GM23338 (cell line): ENCODE measurements around the gene GLDC. TPM values are rescaled to one million over a fixed set of nuclear protein-coding genes. Genes with fewer than 3 reads are reported as not detected.

Source experiments
- ATAC-seq: fragments of 200-7000 bp; cut with Tn5 transposase; 3 replicates; pipeline ENCODE4 v1.9.1; 2020
- DNase-seq: peaks from one replicate; pipeline ENCODE4 v3.0.0-alpha.2; 2015; ENCODE audit warnings: low spot score
- H2AFZ ChIP-seq: fragments of 200-600 bp; sonication (generic); 2 replicates; pipeline ENCODE4 v1.8.0; 2016; ENCODE audit warnings: antibody characterized with exemption, mild to moderate bottlenecking, moderate library complexity
- H3F3A ChIP-seq: fragments of 200-600 bp; sonication (generic); replicated peaks from 2 replicates; pipeline ENCODE4 v1.8.0; 2017; ENCODE audit warnings: antibody characterized with exemption, mixed run types, low read depth
- H3K27ac ChIP-seq: fragments of 200-600 bp; sonication (generic); 2 replicates; pipeline ENCODE4 v1.6.1; 2016; ENCODE audit warnings: low read depth
- H3K27me3 ChIP-seq: fragments of 200-600 bp; sonication (generic); 2 replicates; pipeline ENCODE4 v1.8.0; 2016; ENCODE audit warnings: mild to moderate bottlenecking, mixed run types, moderate library complexity; ENCODE audit not compliant: insufficient read depth
- H3K36me3 ChIP-seq: fragments of 200-600 bp; sonication (generic); 2 replicates; pipeline ENCODE4 v1.8.0; 2016; ENCODE audit warnings: mild to moderate bottlenecking; ENCODE audit not compliant: insufficient read depth
- H3K4me1 ChIP-seq: fragments of 200-600 bp; sonication (generic); 2 replicates; pipeline ENCODE4 v1.8.0; 2016; ENCODE audit warnings: mild to moderate bottlenecking, moderate library complexity; ENCODE audit not compliant: insufficient read depth
- H3K4me2 ChIP-seq: fragments of 200-600 bp; sonication (generic); 2 replicates; pipeline ENCODE4 v1.7.1; 2017; ENCODE audit warnings: mixed run types
- H3K4me3 ChIP-seq: fragments of 200-600 bp; sonication (generic); 2 replicates; pipeline ENCODE4 v1.6.1; 2016; ENCODE audit warnings: mixed run types
- H3K79me2 ChIP-seq: fragments of 200-600 bp; sonication (generic); replicated peaks from 2 replicates; pipeline ENCODE4 v1.8.0; 2017; ENCODE audit warnings: mild to moderate bottlenecking; ENCODE audit not compliant: insufficient read depth
- H3K9me2 ChIP-seq: fragments of 200-600 bp; sonication (generic); 2 replicates; pipeline ENCODE4 v1.8.0; 2017; ENCODE audit not compliant: insufficient read depth
- H4K20me1 ChIP-seq: fragments of 200-600 bp; sonication (generic); replicated peaks from 2 replicates; pipeline ENCODE4 v1.8.0; 2017; ENCODE audit warnings: mild to moderate bottlenecking; ENCODE audit not compliant: insufficient read depth
- H3K27ac Mint-ChIP-seq: 2 replicates; pipeline ENCODE4 v1.8.0; 2020; ENCODE audit warnings: inconsistent platforms, mild to moderate bottlenecking, moderate library complexity, mixed read lengths
- H3K27me3 Mint-ChIP-seq: 3 replicates; pipeline ENCODE4 v1.8.0; 2022; ENCODE audit warnings: low read depth, mild to moderate bottlenecking, moderate library complexity, mixed read lengths, inconsistent platforms; ENCODE audit not compliant: insufficient read depth, poor library complexity
- H3K36me3 Mint-ChIP-seq: 3 replicates; pipeline ENCODE4 v1.8.0; 2021; ENCODE audit warnings: low read depth, mild to moderate bottlenecking, inconsistent platforms, moderate library complexity, mixed read lengths
- H3K4me1 Mint-ChIP-seq: 3 replicates; pipeline ENCODE4 v1.8.0; 2020; ENCODE audit warnings: mild to moderate bottlenecking, inconsistent platforms, mixed read lengths
- H3K4me3 Mint-ChIP-seq: 3 replicates; pipeline ENCODE4 v1.8.0; 2021; ENCODE audit warnings: moderate library complexity, mild to moderate bottlenecking, inconsistent platforms, mixed read lengths
- H3K9me3 Mint-ChIP-seq: 3 replicates; pipeline ENCODE4 v1.8.0; 2020; ENCODE audit warnings: moderate library complexity, mild to moderate bottlenecking, inconsistent platforms, mixed read lengths
- CREB1 ChIP-seq: fragments of 250-450 bp; sonication (Bioruptor Pico); IDR thresholded peaks from 2 replicates; pipeline ENCODE4 v1.5.0; 2020; ENCODE audit warnings: low read depth, mild to moderate bottlenecking, moderate library complexity
- CTCF ChIP-seq, 2 experiments: fragments of 200-600 bp in 1 of 2; sonication (generic) in 1 of 2; conservative IDR thresholded peaks; 2 replicates each; pipeline versions ENCODE4 v1.5.1 to v1.6.1; 2016 to 2017; ENCODE audit warnings: antibody characterized with exemption in 2 of 2, low read depth in 2 of 2, mild to moderate bottlenecking in 2 of 2, moderate library complexity in 1 of 2
- ETS1 ChIP-seq: IDR thresholded peaks from 2 replicates; pipeline ENCODE4 v1.6.1; 2016; ENCODE audit warnings: antibody characterized with exemption
- EZH2 ChIP-seq: fragments of 200-600 bp; sonication (generic); IDR thresholded peaks from one replicate; pipeline ENCODE4 v1.8.0; 2017; ENCODE audit warnings: antibody characterized with exemption, mild to moderate bottlenecking, low read depth; ENCODE audit not compliant: unreplicated experiment
- EZH2phosphoT487 ChIP-seq: fragments of 200-600 bp; sonication (generic); IDR thresholded peaks from one replicate; pipeline ENCODE4 v1.8.1; 2018; ENCODE audit warnings: antibody characterized with exemption; ENCODE audit not compliant: unreplicated experiment
- JUNB ChIP-seq: IDR thresholded peaks from one replicate; pipeline ENCODE4 v1.6.1; 2016; ENCODE audit warnings: antibody characterized with exemption; ENCODE audit not compliant: unreplicated experiment
- NANOG ChIP-seq: IDR thresholded peaks from 2 replicates; pipeline ENCODE4 v1.6.1; 2016; ENCODE audit warnings: antibody characterized with exemption, borderline replicate concordance
- STAT1 ChIP-seq: IDR thresholded peaks from one replicate; pipeline ENCODE4 v1.6.1; 2016; ENCODE audit warnings: antibody characterized with exemption; ENCODE audit not compliant: unreplicated experiment
- ZNF114 ChIP-seq: fragments of 250-450 bp; sonication (Bioruptor Pico); IDR thresholded peaks from 2 replicates; pipeline ENCODE4 v1.5.0; 2020; ENCODE audit warnings: mild to moderate bottlenecking, moderate library complexity
- ZNF331 ChIP-seq: fragments of 250-450 bp; sonication (Bioruptor Pico); IDR thresholded peaks from 2 replicates; pipeline ENCODE4 v1.5.0; 2020; ENCODE audit warnings: low read depth, mild to moderate bottlenecking, moderate library complexity
- polyA plus RNA-seq: library from polyadenylated mRNA; unstranded; fragments of >200 nt; fragmentation: Nextera tagmentation; extraction: Ambion mirVana; gene quantifications from 2 replicates; pipeline ENCODE4 v1.2.1, GENCODE V29; 2016
- total RNA-seq: library from RNA; depleted of rRNA; stranded (reverse); fragments of >200 nt; shearing (Covaris generic); gene quantifications from 2 replicates; pipeline ENCODE4 v1.2.3, GENCODE V29; 2014
- TF ChIP-seq, protein P1 (sequence below): IDR thresholded peaks from one replicate; pipeline ENCODE4 v1.6.1; 2018; ENCODE audit warnings: antibody characterized with exemption; ENCODE audit not compliant: unreplicated experiment

The GLDC gene
- total and polyA plus RNA-seq, 2 experiments from 2014 or later: 63.5 to 139 TPM

DNA sequence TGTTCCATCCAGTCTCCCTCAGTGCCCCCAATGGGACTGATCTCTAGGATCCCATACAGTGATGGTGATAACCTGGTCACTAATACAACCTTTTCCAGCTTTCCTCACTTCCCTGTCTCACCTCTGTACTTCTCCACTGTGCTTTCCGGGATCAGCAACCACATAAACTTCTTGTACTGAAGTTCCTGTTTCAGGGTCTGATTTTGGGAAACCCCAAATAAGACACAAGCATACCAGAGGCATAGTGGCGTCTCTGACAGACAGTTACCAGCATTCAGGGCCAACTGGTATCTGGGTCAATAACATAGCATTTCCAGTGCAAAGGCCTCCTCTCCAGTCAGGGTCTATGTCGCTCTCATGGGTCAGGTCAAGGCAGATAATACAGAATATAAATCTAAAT is 64.3 kb downstream of the GLDC start:
- TF ChIP-seq STAT1 (no peak), CREB1 (CRISPR knock-in tag) (no peak), CTCF (conservative IDR thresholded peaks at IDR 0.05; ENCODE audit: low read depth in 2 of 2) (no peak)
- Histone ChIP-seq H3K27ac (no peak overlapping the region), H3K27me3 (no peaks in the 10 kb centered on the region), H3K4me3 (no peak overlapping the region), H2AFZ (no peak overlapping the region), H3K4me2 (no peak overlapping the region), H3K79me2 (no peaks in the 10 kb centered on the region), H3K4me1 (no peaks in the 10 kb centered on the region), H3K9me2 (no peaks in the 10 kb centered on the region), H3F3A (peaks cover 3% of the 10 kb centered on the region; the same call in 1 of the 2 replicates), H4K20me1 (no peaks in the 10 kb centered on the region; the same call in 1 of the 2 replicates), H3K36me3 (peaks cover 19% of the 10 kb centered on the region)
- no peaks in the 10 kb centered on the region for H3K9me3 Mint-ChIP-seq
- no peak overlapping the region for H3K4me3 Mint-ChIP-seq
- H3K36me3 Mint-ChIP-seq: peaks cover 50% of the 10 kb centered on the region
- no peak overlapping the region for H3K27ac Mint-ChIP-seq
- peaks cover 7% of the 10 kb centered on the region for H3K27me3 Mint-ChIP-seq
- no peaks in the 10 kb centered on the region for H3K4me1 Mint-ChIP-seq
- ATAC-seq: no peak
- no peak for DNase-seq

DNA sequence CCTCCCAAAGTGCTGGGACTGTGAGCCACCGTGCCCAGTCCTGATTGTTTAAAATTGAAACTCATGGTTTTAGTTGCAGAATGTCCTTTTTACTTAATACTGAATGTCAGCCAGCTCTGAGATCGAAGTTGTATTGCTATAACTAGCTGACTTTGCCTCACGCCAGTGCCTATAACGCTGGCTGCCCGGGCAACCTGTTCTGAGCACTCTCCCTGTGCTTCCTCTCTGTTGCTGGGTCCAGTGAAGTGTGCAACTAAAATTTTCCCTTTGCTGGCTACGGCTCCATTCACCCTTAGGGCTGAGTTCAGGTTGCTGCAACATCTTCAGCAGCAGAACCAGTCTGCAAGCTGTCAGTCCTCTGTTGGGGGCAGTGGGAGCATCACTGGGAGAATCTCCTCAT is 65.9 kb downstream of the GLDC start:
- H3K4me2 ChIP-seq: no peak overlapping the region
- peaks cover 9% of the 10 kb centered on the region; the same call in 2 of the 3 replicates for H3K4me1 Mint-ChIP-seq
- no peak overlapping the region for H2AFZ ChIP-seq
- H3K4me3 ChIP-seq: no peak overlapping the region
- H3K27me3 Mint-ChIP-seq: peaks cover 7% of the 10 kb centered on the region
- ATAC-seq (no peak), DNase-seq (no peak)
- H3F3A ChIP-seq: 0 out of 2 replicates have a peak, but pooled peaks cover 3% of the 10 kb centered on the region
- no peak overlapping the region for H3K4me3 Mint-ChIP-seq
- H4K20me1 ChIP-seq: peaks cover 4% of the 10 kb centered on the region; the same call in 1 of the 2 replicates
- H3K27ac Mint-ChIP-seq: no peak overlapping the region
- H3K79me2 ChIP-seq: no peaks in the 10 kb centered on the region
- no peaks in the 10 kb centered on the region for H3K27me3 ChIP-seq
- peaks cover 18% of the 10 kb centered on the region for H3K36me3 ChIP-seq
- no peaks in the 10 kb centered on the region for H3K9me3 Mint-ChIP-seq
- H3K4me1 ChIP-seq: 0 out of 2 replicates have a peak, but pooled peaks cover 6% of the 10 kb centered on the region
- H3K36me3 Mint-ChIP-seq: peaks cover 36% of the 10 kb centered on the region
- no peak overlapping the region for H3K27ac ChIP-seq
- no peaks in the 10 kb centered on the region for H3K9me2 ChIP-seq
- TF ChIP-seq EZH2 (no peak), ZNF331 (CRISPR knock-in tag) (no peak), ZNF114 (CRISPR knock-in tag) (no peak), CREB1 (CRISPR knock-in tag) (no peak), STAT1 (no peak), NANOG (no peak), JUNB (no peak), ETS1 (no peak), EZH2phosphoT487 (no peak)
- TF ChIP-seq, protein P1, sequence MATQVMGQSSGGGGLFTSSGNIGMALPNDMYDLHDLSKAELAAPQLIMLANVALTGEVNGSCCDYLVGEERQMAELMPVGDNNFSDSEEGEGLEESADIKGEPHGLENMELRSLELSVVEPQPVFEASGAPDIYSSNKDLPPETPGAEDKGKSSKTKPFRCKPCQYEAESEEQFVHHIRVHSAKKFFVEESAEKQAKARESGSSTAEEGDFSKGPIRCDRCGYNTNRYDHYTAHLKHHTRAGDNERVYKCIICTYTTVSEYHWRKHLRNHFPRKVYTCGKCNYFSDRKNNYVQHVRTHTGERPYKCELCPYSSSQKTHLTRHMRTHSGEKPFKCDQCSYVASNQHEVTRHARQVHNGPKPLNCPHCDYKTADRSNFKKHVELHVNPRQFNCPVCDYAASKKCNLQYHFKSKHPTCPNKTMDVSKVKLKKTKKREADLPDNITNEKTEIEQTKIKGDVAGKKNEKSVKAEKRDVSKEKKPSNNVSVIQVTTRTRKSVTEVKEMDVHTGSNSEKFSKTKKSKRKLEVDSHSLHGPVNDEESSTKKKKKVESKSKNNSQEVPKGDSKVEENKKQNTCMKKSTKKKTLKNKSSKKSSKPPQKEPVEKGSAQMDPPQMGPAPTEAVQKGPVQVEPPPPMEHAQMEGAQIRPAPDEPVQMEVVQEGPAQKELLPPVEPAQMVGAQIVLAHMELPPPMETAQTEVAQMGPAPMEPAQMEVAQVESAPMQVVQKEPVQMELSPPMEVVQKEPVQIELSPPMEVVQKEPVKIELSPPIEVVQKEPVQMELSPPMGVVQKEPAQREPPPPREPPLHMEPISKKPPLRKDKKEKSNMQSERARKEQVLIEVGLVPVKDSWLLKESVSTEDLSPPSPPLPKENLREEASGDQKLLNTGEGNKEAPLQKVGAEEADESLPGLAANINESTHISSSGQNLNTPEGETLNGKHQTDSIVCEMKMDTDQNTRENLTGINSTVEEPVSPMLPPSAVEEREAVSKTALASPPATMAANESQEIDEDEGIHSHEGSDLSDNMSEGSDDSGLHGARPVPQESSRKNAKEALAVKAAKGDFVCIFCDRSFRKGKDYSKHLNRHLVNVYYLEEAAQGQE: no peak
